Measurements from ENCODE around the gene HDHD5.
"Not testable (repeated sequence)": the region's sequence is repeated elsewhere in the genome, so short reads cannot be mapped to it uniquely, and the experiment has no call there.

HDHD5 gene

DNA sequence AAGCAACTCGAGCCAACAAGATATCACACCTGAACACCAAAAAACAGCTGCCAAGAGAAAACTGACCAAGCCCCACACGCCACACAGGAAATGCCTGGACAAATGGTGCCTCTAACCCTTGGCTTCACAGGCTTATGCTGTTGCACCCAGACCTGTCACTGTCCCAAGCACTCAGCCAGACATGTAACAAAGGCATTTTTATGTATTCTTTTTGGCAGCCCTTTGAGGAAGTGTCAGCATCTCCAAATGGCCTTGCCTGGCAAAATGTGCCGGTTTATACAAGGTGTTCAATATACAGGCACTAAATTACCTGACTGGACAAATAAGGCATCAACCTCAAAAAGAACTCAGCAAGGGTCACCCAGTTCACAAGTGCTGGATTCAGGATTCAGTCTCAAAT lies 6.1 kb downstream of the HDHD5 start:
- FAIRE-seq, result no peak

DNA sequence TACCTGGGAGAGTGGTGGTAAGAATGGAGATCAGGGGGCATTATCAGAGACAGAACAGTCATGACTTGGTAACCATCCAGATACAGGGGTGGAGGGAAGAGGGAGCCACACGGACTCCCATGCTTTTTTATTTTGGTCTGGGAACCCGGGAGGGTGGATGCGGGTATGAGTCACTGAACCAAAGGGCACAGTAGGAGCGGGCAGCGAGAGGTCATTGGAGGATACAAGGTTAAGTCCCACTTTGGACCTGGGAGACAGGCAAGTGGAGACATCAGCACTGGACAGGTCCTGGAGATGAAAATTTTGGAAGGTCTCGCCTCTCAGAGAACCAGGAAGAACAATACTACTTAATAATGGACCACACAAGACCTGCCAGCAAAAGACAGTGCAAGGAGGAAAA lies 6.7 kb downstream of the HDHD5 start:
- no peak for FAIRE-seq

DNA sequence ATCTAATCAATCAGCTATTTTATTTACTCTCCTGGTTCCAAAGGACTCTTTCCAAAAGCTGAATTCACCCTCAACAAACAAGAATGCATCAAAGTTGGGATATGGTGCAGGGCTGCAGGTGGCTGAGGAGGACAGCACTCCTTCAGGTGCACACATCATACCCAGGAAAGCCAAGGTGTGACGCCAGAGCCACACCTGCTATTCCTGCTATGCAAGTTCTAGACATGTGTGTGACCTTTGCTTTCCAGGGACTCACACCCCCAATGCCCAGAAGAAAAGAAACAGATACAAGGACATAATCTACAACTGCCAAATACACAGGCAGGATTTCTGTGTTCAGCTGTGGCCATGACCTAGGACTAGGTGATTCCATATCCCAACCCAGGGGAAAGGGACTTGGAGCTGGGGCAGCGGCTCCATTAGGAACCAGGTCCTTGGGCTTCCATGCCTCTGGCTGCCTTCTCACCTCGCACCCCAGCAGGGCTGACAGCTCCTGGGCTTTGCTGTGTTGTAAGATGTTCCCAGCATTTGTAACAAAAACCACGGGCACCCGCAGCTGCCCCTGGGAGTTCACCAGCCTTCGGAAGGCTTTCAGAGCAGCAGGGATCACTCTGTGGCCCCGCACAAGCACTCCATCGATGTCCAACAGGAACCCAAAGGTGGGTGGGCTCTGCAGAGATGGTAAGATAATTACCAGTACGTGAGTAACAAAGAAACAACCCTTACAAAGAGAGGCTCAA lies 9.8 kb downstream of the HDHD5 start:
- FAIRE-seq, result no peak

DNA sequence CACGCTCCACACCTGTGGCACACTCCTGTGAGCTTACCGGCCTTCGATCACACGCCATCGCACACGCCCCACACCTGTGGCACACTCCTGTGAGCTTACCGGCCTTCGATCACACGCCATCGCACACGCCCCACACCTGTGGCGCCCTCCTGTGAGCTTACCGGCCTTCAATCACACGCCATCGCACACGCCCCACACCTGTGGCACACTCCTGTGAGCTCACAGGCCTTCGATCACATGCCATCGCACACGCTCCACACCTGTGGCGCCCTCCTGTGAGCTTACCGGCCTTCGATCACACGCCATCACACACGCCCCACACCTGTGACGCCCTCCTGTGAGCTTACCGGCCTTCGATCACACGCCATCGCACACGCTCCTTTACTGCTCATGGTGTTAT lies 11.6 kb downstream of the HDHD5 start:
- not testable (repeated sequence) for FAIRE-seq

DNA sequence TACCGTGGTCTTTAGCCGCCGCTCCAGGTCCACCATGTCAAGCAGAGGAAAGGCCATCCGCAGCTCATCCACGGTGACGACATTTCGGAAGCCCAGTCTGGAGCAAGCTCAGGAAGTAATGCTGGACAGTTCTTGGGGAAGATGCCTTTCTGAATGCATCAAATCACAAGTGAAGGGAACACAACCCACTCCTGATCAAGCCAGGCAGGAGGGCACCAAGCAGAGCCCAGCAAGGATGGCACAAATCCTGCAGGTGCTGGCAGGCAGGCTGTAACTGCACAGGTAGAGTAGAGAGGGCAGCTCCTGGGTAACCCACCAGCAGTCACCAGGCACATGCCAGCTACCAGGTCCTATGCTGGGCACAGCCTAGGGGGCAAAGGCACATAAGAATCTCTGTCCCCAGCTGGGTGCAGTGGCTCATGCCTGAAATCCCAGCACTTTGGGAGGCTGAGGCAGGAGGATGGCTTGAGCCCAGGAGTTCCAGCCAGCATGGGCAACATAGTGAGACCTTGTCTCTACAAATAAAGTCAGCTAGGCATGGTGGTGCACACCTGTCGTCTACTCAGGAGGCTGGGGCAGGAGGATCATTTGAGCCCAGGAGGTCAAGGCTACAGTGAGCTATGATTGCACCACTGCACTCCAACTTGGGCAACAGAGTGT lies 13.9 kb downstream of the HDHD5 start:
- FAIRE-seq, result no peak

DNA sequence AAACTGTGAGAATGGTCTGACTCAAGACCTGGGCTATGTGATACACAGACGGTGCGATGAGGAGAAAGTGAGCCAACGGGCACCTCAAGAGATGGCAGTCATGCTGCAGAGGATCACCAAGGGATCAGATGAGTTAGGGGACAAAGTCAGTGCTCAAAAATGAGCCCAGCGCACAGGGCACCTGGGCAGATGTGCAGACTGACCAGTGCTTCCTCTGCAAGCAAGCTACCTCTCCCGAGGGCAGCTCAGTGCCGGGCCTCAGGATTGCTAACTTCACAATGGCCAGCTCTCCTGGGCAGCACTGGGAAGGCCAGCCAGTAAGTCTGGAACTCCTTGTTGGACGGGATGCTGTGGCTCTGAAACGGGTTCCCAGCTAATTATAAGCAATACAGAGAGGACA lies 15.3 kb downstream of the HDHD5 start:
- FAIRE-seq, result no peak

DNA sequence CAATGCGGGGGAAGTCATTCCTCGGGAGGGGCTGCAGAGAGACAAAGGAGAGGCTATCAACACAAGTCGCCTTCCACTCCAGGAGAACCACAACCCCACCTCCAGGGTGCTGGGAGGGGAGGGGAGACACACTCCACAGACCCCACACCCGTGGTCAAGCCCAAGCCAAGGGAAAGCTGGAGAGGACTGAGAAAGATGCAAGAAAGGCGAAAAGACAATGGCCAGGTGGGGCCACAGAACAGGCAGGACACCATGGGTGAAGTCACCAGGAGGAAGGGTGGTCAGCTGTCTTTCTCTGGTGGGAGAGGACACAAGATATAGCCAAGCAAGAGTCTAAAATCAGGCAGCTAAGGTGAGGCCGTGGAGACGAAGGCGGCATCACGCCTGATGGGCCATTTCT lies 16.0 kb downstream of the HDHD5 start:
- no peak for FAIRE-seq

DNA sequence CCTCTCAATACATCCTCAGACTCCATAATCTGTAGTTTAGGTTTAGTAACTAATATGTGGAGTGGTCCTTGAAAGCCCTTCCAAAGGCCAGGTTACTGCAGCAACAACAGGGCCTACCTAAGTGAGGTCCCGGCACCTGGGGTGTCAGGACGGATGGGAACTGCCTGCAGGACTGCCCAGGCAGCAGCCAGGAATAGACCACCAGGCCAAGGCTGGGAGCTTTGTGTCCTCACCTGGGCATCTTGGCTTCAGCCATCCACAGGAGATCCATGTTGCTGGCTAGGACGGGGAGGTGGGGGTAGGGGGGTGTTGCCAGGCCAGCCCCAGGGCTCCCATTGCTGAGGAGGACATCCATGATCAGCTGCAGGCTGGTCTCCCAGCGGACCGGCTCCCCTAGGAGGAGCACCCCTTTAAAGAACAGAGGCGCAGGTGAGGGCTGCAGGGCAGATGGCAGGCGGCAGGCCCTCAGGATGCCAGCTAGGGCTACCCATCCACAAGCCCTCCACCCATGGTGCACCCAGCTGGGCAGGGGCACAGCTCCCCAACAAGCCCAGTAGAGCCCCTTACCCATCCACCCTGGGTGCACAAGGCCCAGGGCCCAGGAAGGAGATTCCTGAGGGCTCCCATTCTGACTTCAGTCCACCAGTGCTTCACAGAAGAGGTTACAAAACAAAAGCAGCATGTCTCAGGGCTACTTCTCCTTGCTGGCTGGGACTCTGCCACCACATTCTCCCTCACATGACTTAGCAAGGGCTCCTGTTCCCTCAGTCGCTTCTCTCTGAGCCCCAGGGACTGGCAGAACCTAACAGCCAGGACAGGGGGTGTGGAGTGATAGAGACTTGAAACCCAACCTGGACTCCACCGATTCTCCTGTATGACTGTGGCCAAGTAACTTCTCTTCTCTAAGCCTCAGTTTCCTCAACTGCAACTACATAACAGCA lies 18.0 kb downstream of the HDHD5 start:
- no peak for FAIRE-seq

DNA sequence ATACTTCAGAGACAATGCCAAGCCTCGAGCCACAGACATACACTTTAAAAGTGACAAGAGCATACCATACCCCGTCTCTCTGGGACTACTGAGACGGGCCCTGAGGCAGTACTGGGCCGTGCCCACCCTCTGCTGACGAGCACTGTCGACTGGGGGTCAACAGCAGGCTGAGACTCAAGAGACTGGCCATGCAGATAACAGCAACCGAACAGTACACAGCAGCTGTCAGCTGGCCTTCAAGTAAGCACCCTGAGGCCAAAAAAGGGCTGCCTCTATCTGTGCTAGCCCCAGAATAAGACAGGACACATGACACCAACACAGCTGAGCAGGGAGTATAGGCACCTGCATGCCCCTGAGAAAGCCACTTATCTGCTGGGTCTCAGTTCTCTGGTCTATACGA lies 19.1 kb downstream of the HDHD5 start:
- FAIRE-seq, result no peak

DNA sequence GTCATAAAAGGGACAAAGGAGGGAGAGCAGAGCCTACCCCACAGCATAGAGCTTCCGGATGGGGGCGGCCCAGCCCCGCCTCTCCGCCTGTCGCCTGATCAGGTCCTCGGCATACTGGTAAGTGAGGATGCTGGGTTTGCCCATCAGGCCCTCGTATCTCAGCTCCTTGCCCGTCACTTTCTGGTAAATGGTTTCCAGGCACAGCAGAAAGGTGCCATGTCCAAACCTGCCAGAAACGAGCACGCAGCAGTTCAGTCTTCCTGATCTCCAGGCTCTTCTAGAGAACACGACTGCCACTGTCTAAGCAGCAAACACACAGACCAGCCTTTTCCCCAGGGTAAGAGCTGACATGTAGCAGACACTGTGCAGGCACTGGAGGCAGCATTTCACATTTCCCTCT lies 20.6 kb downstream of the HDHD5 start:
- FAIRE-seq, result no peak

DNA sequence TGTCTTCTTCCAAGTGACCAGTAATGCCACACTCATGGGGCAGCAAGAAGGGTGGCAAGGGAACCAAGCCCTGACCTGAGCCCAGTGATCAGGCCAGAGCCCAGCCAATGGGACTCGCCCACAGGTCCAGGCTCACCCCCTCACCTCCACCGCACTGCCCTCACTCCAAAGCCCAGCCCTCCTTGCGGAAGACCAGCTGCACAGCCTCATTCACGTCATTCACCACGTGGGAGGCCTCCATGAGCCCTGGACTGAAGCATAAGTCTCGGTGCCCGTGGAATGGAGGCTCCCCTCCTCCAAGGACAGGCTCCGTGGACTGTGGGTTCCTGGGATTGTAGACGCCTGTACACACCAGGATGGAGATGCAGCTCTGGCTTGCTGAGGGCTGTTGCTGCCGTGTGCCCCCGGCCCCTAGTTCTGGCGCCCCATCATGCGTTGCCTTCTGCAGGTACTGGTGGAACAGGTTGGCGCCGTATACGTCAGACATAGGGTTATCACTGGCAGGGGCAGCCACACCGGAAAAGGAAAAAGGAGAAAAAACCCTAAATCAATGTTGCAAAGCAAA lies 21.1 kb downstream of the HDHD5 start:
- no peak for FAIRE-seq

DNA sequence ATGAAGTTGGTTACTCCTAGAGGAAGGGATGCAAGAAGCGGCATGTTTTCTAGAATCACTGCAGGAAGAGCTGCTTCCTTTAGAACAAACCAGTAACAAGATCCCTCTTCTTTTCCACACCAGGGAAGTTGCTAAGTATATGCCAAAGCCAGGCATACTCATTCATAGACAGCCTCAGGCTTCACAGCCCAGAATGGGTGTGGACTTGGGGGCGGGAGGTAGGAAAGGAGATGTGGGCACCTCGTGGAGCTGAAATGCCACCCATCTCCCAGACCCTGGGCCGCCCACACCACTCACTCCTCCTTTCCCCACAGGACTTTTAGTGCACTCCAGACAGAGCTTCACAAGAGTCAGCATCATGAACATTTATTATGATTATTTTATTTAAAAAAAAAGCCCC lies 21.9 kb downstream of the HDHD5 start:
- no peak for FAIRE-seq

DNA sequence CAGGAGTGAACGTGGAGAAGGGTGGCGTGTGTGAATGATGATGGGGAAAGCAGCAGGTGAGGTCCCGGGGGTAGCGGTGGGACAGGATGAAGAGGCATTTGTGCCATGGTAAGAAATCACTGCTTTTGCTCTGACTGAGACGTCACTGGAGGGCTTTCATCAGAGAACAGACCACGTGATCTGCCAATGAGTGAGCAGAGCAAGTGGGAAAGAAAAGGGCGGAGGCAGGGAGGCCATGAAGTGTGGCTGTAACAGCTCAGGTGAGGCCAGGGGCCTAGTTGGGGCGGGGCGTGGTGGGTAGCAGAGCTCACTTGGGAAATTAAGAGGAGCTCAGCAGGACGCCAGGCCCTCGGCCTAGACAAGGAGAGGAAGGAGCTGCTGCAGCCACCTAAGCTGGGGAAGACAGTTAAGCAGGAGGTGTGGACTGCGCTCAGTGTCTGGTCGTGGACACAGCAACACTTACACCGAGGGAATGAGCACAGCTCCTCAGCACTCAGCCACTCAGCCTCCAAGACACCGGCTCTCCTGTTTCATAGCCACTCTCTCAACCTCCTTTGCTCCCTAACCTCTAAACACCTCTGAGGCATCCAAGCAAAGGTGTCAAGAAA lies 23.8 kb downstream of the HDHD5 start:
- no peak for FAIRE-seq

DNA sequence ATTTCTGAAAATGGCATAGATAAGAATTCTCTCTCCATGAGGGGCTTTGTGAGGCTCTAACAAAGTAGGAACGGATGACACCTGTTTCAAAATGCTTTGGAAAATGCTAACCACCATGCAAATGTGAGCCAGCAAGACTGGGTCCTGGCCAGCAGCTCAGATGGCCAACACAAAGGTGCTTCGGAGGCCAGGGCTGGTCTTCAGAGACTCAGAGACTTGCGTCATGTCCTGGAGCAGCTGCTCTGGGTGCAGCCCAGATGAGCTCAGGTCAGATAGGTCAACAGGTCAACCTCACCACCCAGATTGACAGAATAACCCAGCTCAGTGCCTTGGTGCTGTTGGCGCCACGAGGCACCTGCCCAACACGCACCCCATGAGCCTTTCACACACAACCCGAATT lies 25.9 kb downstream of the HDHD5 start:
- FAIRE-seq, result no peak

DNA sequence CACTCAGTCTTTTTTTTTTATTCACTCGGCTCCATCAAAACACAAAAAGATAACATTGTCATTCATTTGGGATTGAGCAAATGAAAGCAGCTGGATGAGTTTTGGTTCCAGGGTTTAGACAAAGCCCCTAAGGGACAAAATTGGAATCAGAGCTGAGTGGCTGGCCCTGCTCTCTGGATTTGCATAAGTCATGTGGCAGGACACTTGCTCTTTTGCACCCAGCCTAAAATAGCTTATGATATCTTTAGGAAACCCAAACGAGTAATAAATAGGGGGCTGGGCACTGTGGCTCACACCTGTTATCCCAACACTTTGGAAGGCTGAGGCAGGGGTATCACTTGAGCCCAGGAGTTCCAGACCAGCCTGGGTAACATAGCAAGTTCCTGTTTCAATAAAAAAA lies 27.0 kb downstream of the HDHD5 start:
- FAIRE-seq, result no peak

DNA sequence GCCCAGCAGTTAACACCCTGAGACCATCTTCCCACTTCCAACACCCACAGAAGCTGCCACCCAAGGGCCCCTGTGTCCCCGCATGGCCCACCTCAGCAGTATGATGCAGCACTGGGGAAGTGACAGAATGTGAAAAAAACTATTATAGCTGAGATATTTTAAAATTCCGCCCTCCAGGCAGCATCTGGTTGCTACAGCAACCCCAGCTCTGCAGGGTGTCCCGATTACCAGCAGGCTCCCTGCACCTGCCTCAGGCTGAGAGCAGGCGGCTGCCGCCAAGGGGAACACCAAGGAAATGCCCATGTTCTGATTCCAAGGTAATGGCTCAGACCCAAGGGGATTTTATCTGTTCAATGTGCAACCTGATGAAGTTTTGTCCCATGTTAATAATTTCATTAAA lies 27.4 kb downstream of the HDHD5 start:
- no peak for FAIRE-seq

DNA sequence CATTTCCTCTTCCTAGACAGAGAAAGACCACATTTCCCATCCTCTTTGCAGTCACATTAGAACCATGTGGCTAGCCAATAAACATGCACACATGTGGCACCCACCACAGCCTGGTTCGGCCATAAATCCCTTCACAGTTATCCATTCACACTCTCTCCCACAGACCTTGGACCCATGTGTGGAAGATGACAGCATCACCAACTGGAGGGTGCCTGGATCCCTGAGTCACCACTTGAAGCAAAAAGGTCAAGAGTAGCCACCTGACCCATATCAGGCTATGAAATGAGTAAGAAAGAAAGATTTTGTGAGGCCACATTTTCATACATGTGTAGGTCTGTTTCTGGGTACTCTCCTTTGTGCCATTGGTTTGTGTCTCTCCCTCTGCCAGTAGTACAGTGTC lies 28.9 kb downstream of the HDHD5 start:
- FAIRE-seq, result no peak

DNA sequence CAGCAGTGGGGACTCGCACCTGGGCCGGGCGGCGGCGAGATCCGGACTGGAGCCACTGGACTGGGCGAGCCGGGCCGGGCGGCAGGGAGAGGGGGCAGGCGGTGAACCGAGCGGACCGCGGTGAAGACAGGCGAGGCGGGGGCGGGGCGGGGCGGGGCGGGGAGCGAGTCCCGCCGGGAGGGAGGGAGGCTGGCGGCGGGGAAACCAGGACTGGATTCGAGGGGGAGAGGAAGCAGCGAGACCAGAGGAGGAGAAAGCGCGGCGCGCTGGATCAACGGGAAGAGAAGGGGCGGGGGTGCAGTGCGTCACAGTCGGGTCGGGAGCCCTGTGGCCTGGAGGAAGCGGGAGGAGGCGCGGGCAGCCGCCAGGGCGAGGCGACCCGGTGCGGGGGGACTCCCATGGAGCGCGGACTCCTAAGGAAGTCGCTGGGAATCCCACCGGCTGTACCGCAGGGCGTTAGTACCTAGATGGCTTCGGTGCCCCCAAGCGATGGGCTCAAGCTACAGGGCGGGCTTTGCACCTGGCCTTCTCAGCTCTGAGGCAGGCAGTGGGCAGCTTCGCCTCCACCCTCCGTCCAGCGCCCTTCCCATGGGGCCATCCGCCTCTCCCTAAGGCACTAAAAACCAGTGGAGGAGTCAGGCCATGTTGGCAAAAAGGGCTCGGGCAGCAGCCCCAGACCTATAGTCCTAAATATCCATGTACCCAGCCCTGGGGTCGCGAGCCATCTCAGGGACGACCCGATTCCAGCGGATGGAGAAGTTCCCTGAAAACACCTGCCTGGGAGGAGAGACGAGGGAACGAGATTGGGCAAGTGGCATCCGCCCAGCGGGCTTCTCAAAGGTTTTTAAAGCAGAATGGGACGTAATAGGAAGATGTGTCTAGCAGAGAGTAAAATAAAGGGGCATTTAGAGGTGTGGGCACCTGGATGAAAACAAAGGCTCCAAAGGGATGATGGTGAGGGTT lies 37.6 kb downstream of the HDHD5 start, which contains the start of gene TMEM121B:
TSS of gene TMEM121B (minus strand) at position 128 of the 963 bp plus-strand sequence. CDS start 233 bp downstream, outside the sequence.
- no peak for FAIRE-seq

DNA sequence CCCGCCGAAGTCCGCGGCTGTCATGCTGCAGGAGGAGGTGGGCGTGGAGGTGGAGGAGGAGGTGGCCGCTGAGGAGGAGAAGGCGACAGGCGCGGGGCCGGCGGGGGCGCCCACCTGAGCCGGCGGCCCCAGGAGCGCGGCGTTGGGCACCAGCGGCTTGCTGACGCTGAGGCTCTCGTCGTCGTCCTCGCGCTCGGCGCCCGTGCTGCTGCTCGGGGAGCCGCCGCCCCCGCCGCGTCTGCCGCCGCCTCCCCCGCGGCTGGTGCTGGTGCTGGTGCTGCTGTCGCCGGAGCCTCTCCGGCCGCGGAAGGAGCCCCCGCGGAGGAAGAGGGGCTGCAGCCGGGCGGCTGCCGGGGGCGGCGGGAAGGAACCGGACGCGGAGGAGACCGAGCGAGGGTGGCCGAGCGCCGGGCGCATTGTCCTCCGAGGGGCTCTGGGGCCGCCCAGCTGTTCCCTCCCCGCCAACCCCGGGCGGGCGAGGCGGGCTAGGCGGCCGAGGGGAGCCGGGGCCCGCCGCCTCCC lies 38.3 kb downstream of the HDHD5 start:
- no peak for FAIRE-seq

DNA sequence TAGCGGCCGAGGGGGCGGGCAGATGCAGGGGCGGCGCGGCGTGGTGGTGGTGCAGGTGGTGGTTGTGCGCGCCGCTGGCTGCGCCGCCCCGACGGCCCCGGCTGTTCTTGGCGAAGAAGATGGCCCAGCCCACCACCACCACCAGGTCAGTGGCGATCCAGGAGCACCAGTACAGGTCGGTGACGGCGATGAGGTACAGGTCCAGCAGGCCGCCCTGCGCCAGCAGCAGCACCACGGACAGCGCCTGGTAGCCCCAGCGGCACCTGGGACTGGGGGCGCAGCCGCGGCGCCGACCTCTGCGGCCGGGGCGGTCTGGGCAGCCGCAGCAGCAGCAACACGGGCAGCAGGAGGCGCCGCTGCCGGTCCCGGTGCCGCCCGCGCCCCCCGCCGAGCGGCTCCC lies 38.8 kb downstream of the HDHD5 start:
- no peak for FAIRE-seq

DNA sequence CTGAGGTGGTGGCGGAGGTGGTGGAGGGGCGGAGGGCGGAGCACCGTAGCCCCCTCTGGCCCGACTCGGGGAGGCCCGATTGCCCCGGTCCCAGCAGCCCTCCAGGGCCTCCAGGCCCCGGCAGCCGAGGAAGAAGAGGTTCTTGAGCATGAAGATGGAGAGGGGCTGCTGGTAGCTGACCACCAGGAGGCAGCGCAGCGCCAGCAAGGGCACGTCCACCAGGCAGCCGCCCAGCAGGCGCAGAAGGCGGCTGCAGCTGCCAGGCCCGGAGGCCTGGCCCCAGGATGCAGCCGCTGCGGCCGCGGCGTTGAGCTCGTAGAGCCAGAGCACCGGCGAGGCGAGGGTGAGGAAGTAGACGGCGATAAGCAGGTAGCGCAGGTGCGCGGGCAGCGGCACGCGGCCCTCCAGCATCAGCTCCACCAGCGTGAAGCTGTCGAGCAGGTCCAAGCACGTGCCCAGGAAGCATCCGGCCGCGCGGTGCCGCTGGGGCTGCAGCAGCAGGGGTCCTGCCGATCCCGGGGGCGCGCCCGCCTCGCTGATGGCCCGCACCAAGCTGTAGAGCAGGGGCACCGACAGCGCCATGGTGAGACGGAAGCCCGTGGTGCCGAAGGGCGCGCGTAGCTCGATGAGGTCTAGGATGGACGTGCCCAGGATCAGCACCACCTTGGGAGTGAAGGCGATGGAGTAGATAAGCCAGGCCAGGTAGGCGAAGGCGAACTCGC lies 39.4 kb downstream of the HDHD5 start:
- FAIRE-seq, result no peak

All from islet of Langerhans (tissue), 1 donor.